HEK293 (cell line): ENCODE measurements around the gene HS1BP3.

Source experiments
- GLIS1 ChIP-seq: fragments of 450-650 bp; formaldehyde crosslinking; IDR thresholded peaks from 2 replicates; pipeline ENCODE4 v1.5.1; 2016; ENCODE audit warnings: missing biosample characterization, missing genetic modification characterization
- GLIS2 ChIP-seq: fragments of 450-650 bp; formaldehyde crosslinking; IDR thresholded peaks from 2 replicates; pipeline ENCODE4 v1.5.1; 2016; ENCODE audit warnings: missing biosample characterization, missing genetic modification characterization
- HOXC10 ChIP-seq: sonication (generic); formaldehyde crosslinking; IDR thresholded peaks from 2 replicates; pipeline ENCODE4 v1.8.1; 2023; ENCODE audit warnings: mild to moderate bottlenecking, missing genetic modification reagents
- IKZF3 ChIP-seq: fragments of 450-650 bp; IDR thresholded peaks from 2 replicates; pipeline ENCODE4 v1.5.0; 2018; ENCODE audit warnings: missing biosample characterization, mild to moderate bottlenecking, missing genetic modification characterization, moderate library complexity
- OVOL3 ChIP-seq: fragments of 450-650 bp; formaldehyde crosslinking; IDR thresholded peaks from 2 replicates; pipeline ENCODE4 v1.5.1; 2016; ENCODE audit warnings: missing biosample characterization, missing genetic modification characterization
- PBX3 ChIP-seq: sonication (generic); formaldehyde crosslinking; IDR thresholded peaks from 2 replicates; pipeline ENCODE4 v1.8.1; 2022; ENCODE audit warnings: mild to moderate bottlenecking, moderate library complexity, missing genetic modification reagents
- SETDB1 ChIP-seq: IDR thresholded peaks from one replicate; pipeline ENCODE4 v1.6.1; 2017; ENCODE audit warnings: mild to moderate bottlenecking, low read length, moderate library complexity, mixed read lengths; ENCODE audit not compliant: insufficient read length
- SP3 ChIP-seq: fragments of 450-650 bp; formaldehyde crosslinking; IDR thresholded peaks from 2 replicates; pipeline ENCODE4 v1.5.1; 2016; ENCODE audit warnings: missing biosample characterization, missing genetic modification characterization
- WT1 ChIP-seq: fragments of 450-650 bp; formaldehyde crosslinking; IDR thresholded peaks from 2 replicates; pipeline ENCODE4 v1.5.1; 2016; ENCODE audit warnings: missing biosample characterization, missing genetic modification characterization
- ZBTB1 ChIP-seq: fragments of 450-650 bp; formaldehyde crosslinking; IDR thresholded peaks from 2 replicates; pipeline ENCODE4 v1.5.1; 2016; ENCODE audit warnings: missing biosample characterization, missing genetic modification characterization
- ZBTB7A ChIP-seq: fragments of 450-650 bp; formaldehyde crosslinking; IDR thresholded peaks from 2 replicates; pipeline ENCODE4 v1.5.1; 2016; ENCODE audit warnings: low read depth, missing biosample characterization, missing genetic modification characterization
- ZFP3 ChIP-seq: fragments of 450-650 bp; formaldehyde crosslinking; IDR thresholded peaks from 2 replicates; pipeline ENCODE4 v1.5.1; 2016; ENCODE audit warnings: low read depth, missing biosample characterization, missing genetic modification characterization
- ZFP41 ChIP-seq: fragments of 450-650 bp; formaldehyde crosslinking; IDR thresholded peaks from 2 replicates; pipeline ENCODE4 v1.5.1; 2016; ENCODE audit warnings: missing biosample characterization, missing genetic modification characterization, borderline replicate concordance
- ZIC2 ChIP-seq: fragments of 450-650 bp; formaldehyde crosslinking; IDR thresholded peaks from 2 replicates; pipeline ENCODE4 v1.5.1; 2016; ENCODE audit warnings: missing biosample characterization, missing genetic modification characterization
- ZNF10 ChIP-seq: fragments of 450-650 bp; formaldehyde crosslinking; IDR thresholded peaks from 2 replicates; pipeline ENCODE4 v1.5.1; 2017; ENCODE audit warnings: missing biosample characterization, missing genetic modification characterization
- ZNF146 ChIP-seq: fragments of 450-650 bp; formaldehyde crosslinking; IDR thresholded peaks from 2 replicates; pipeline ENCODE4 v1.5.1; 2016; ENCODE audit warnings: missing biosample characterization, missing genetic modification characterization
- ZNF175 ChIP-seq: fragments of 450-650 bp; formaldehyde crosslinking; IDR thresholded peaks from 2 replicates; pipeline ENCODE4 v1.5.1; 2016; ENCODE audit warnings: missing biosample characterization, missing genetic modification characterization
- ZNF221 ChIP-seq: fragments of 450-650 bp; formaldehyde crosslinking; IDR thresholded peaks from 2 replicates; pipeline ENCODE4 v1.5.1; 2017; ENCODE audit warnings: missing biosample characterization, missing genetic modification characterization, borderline replicate concordance
- ZNF239 ChIP-seq: fragments of 450-650 bp; formaldehyde crosslinking; IDR thresholded peaks from 2 replicates; pipeline ENCODE4 v1.5.1; 2016; ENCODE audit warnings: missing biosample characterization, missing genetic modification characterization
- ZNF280D ChIP-seq: fragments of 450-650 bp; formaldehyde crosslinking; IDR thresholded peaks from 2 replicates; pipeline ENCODE4 v1.5.1; 2016; ENCODE audit warnings: missing biosample characterization, missing genetic modification characterization
- ZNF302 ChIP-seq: fragments of 450-650 bp; formaldehyde crosslinking; IDR thresholded peaks from 2 replicates; pipeline ENCODE4 v1.5.1; 2016; ENCODE audit warnings: missing biosample characterization, missing genetic modification characterization, low read depth
- ZNF335 ChIP-seq: fragments of 450-650 bp; formaldehyde crosslinking; conservative IDR thresholded peaks from 2 replicates; pipeline ENCODE4 v1.5.1; 2016; ENCODE audit warnings: missing biosample characterization, missing genetic modification characterization
- ZNF350 ChIP-seq: fragments of 450-650 bp; formaldehyde crosslinking; IDR thresholded peaks from 2 replicates; pipeline ENCODE4 v1.5.0; 2017; ENCODE audit warnings: missing biosample characterization, mild to moderate bottlenecking, missing genetic modification characterization
- ZNF404 ChIP-seq: fragments of 450-650 bp; formaldehyde crosslinking; IDR thresholded peaks from 2 replicates; pipeline ENCODE4 v1.5.1; 2017; ENCODE audit warnings: missing biosample characterization, missing genetic modification characterization
- ZNF513 ChIP-seq: fragments of 450-650 bp; IDR thresholded peaks from 2 replicates; pipeline ENCODE4 v1.5.1; 2018; ENCODE audit warnings: missing biosample characterization, missing genetic modification characterization
- ZNF560 ChIP-seq: fragments of 450-650 bp; formaldehyde crosslinking; IDR thresholded peaks from 2 replicates; pipeline ENCODE4 v1.5.1; 2017; ENCODE audit warnings: missing biosample characterization, missing genetic modification characterization, borderline replicate concordance
- ZNF785 ChIP-seq: fragments of 450-650 bp; formaldehyde crosslinking; IDR thresholded peaks from 2 replicates; pipeline ENCODE4 v1.5.1; 2016; ENCODE audit warnings: missing biosample characterization, missing genetic modification characterization
- ZSCAN30 ChIP-seq: fragments of 450-650 bp; IDR thresholded peaks from 2 replicates; pipeline ENCODE4 v1.5.1; 2018; ENCODE audit warnings: missing biosample characterization, mild to moderate bottlenecking, missing genetic modification characterization, moderate library complexity
- TF ChIP-seq, protein P1 (sequence below): fragments of 450-650 bp; formaldehyde crosslinking; IDR thresholded peaks from 2 replicates; pipeline ENCODE4 v1.5.1; 2016; ENCODE audit warnings: missing biosample characterization, missing genetic modification characterization
- TF ChIP-seq, protein P2 (sequence below): fragments of 450-650 bp; formaldehyde crosslinking; IDR thresholded peaks from 2 replicates; pipeline ENCODE4 v1.5.1; 2016; ENCODE audit warnings: missing biosample characterization, missing genetic modification characterization

The HS1BP3 gene

GRCh38 chr2:20650877-20651730, at the start of gene HS1BP3 (continued):
- TF ChIP-seq, protein P1, sequence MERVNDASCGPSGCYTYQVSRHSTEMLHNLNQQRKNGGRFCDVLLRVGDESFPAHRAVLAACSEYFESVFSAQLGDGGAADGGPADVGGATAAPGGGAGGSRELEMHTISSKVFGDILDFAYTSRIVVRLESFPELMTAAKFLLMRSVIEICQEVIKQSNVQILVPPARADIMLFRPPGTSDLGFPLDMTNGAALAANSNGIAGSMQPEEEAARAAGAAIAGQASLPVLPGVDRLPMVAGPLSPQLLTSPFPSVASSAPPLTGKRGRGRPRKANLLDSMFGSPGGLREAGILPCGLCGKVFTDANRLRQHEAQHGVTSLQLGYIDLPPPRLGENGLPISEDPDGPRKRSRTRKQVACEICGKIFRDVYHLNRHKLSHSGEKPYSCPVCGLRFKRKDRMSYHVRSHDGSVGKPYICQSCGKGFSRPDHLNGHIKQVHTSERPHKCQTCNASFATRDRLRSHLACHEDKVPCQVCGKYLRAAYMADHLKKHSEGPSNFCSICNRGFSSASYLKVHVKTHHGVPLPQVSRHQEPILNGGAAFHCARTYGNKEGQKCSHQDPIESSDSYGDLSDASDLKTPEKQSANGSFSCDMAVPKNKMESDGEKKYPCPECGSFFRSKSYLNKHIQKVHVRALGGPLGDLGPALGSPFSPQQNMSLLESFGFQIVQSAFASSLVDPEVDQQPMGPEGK (tag by site-specific recombination): peak; percentile 41; the same call in 1 of the 2 replicates
- no peak for TF ChIP-seq ZNF10
- no peak for TF ChIP-seq ZFP3 (tag by site-specific recombination)
- no peak for TF ChIP-seq ZNF513 (tag by site-specific recombination)
- TF ChIP-seq ZNF146: no peak
- TF ChIP-seq ZNF175 (tag by site-specific recombination): no peak
- TF ChIP-seq SETDB1: no peak
- TF ChIP-seq GLIS2 (tag by site-specific recombination): peak; percentile 68
- no peak for TF ChIP-seq ZNF302
- TF ChIP-seq HOXC10 (CRISPR knock-in tag): no peak
- no peak for TF ChIP-seq ZBTB7A (tag by site-specific recombination)
- TF ChIP-seq OVOL3 (tag by site-specific recombination): no peak
- TF ChIP-seq GLIS1: peak; percentile 68
- no peak for TF ChIP-seq IKZF3 (tag by site-specific recombination)
- TF ChIP-seq ZNF221 (tag by site-specific recombination): no peak
- peak; percentile 69; the same call in 1 of the 2 replicates for TF ChIP-seq ZSCAN30 (tag by site-specific recombination)
- TF ChIP-seq WT1 (tag by site-specific recombination): no peak
- peak; percentile 77 for TF ChIP-seq ZNF335 (tag by site-specific recombination)
- TF ChIP-seq ZNF239: no peak
- TF ChIP-seq ZNF785 (tag by site-specific recombination): no peak
- TF ChIP-seq PBX3 (CRISPR knock-in tag): no peak
- no peak for TF ChIP-seq ZNF280D (tag by site-specific recombination)
- TF ChIP-seq, protein P2, sequence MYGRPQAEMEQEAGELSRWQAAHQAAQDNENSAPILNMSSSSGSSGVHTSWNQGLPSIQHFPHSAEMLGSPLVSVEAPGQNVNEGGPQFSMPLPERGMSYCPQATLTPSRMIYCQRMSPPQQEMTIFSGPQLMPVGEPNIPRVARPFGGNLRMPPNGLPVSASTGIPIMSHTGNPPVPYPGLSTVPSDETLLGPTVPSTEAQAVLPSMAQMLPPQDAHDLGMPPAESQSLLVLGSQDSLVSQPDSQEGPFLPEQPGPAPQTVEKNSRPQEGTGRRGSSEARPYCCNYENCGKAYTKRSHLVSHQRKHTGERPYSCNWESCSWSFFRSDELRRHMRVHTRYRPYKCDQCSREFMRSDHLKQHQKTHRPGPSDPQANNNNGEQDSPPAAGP (tag by site-specific recombination): 0 out of 2 replicates have a peak, but pooled peaks have one; percentile 7
- no peak for TF ChIP-seq ZNF404 (tag by site-specific recombination)
- no peak for TF ChIP-seq ZBTB1
- no peak for TF ChIP-seq SP3 (tag by site-specific recombination)
- TF ChIP-seq ZNF560: no peak
- no peak for TF ChIP-seq ZNF350 (tag by site-specific recombination)
- peak; percentile 53; the same call in 1 of the 2 replicates for TF ChIP-seq ZIC2 (tag by site-specific recombination)
- no peak for TF ChIP-seq ZFP41 (tag by site-specific recombination)
